DLD1 (cell line): Measurements from ENCODE around the gene RAET1L.
"Not testable (repeated sequence)": the region's sequence is repeated elsewhere in the genome, so short reads cannot be mapped to it uniquely, and the experiment has no call there.

Experiments used
- in situ Hi-C: cut with HindIII; loops from 2 replicates; pipeline ENCODE4 v1.10.0; 2017; ENCODE audit warnings: low sequenced_read_pairs

The RAET1L gene

GRCh38 chr6:149995971-149996370, 29.4 kb downstream of the RAET1L start:
- in situ Hi-C loops, result no loop called here

GRCh38 chr6:149995235-149995750, 30.0 kb downstream of the RAET1L start:
- in situ Hi-C loops, result no loop called here

GRCh38 chr6:149991838-149992237, 33.5 kb downstream of the RAET1L start:
- in situ Hi-C loops, result no loop called here

- in situ Hi-C loops, result not testable (repeated sequence)
These were observed 33.9 kb downstream of the RAET1L start for GRCh38 chr6:149991472-149991795.

GRCh38 chr6:149990661-149991471, 34.5 kb downstream of the RAET1L start:
- in situ Hi-C loops, result no loop called here

- in situ Hi-C loops, result no loop called here
These were observed 35.1 kb downstream of the RAET1L start for GRCh38 chr6:149990212-149990660.

- in situ Hi-C loops, result no loop called here
These were observed 36.6 kb downstream of the RAET1L start for GRCh38 chr6:149988550-149989346.

GRCh38 chr6:149987602-149988107, 37.7 kb downstream of the RAET1L start:
- in situ Hi-C loops, result no loop called here

GRCh38 chr6:149985481-149985937, 39.8 kb downstream of the RAET1L start:
- in situ Hi-C loops, result no loop called here

- in situ Hi-C loops, result no loop called here
These were observed 40.6 kb downstream of the RAET1L start for GRCh38 chr6:149984773-149985172.

GRCh38 chr6:149983145-149983544, 42.2 kb downstream of the RAET1L start:
- in situ Hi-C loops, result no loop called here

GRCh38 chr6:149979293-149979692, 46.0 kb downstream of the RAET1L start:
- in situ Hi-C loops, result no loop called here

GRCh38 chr6:149978610-149979009, 46.7 kb downstream of the RAET1L start:
- in situ Hi-C loops, result no loop called here

GRCh38 chr6:149977221-149977620, 48.1 kb downstream of the RAET1L start:
- in situ Hi-C loops, result no loop called here

GRCh38 chr6:149975400-149975799, 49.9 kb downstream of the RAET1L start:
- in situ Hi-C loops, result no loop called here

GRCh38 chr6:149974825-149975224, 50.5 kb downstream of the RAET1L start:
- in situ Hi-C loops, result no loop called here

- in situ Hi-C loops, result not testable (repeated sequence)
These were observed 50.9 kb downstream of the RAET1L start for GRCh38 chr6:149974394-149974793.

- in situ Hi-C loops, result no loop called here
These were observed 55.7 kb downstream of the RAET1L start for GRCh38 chr6:149969635-149970034.

- in situ Hi-C loops, result not testable (repeated sequence)
These were observed 56.4 kb downstream of the RAET1L start for GRCh38 chr6:149968909-149969308.
